ENCODE measurements around the gene RIN3. TPM values are rescaled to one million over a fixed set of nuclear protein-coding genes. Genes with fewer than 3 reads are reported as not detected.
A peak's percentile ranks its signal among the peaks of the same experiment; 100 is the strongest.

RIN3 gene
- total RNA-seq, 6 experiments from 2014 or later: 19.7 to 26.0 (median 24.6) TPM

- Mint-ChIP-seq H3K36me3 (ENCODE audit: low read depth) (peaks cover 8% of the 10 kb centered on the region; the same call in 1 of the 2 replicates), H3K4me3 (no peak overlapping the region), H3K4me1 (ENCODE audit: low read depth) (peaks cover 6% of the 10 kb centered on the region), H3K9me3 (no peaks in the 10 kb centered on the region), H3K27ac (no peak overlapping the region), H3K27me3 (ENCODE audit: insufficient read depth) (peaks cover 2% of the 10 kb centered on the region; the same call in 1 of the 2 replicates)
- DNase-seq: no peak
- TF ChIP-seq, protein P1, sequence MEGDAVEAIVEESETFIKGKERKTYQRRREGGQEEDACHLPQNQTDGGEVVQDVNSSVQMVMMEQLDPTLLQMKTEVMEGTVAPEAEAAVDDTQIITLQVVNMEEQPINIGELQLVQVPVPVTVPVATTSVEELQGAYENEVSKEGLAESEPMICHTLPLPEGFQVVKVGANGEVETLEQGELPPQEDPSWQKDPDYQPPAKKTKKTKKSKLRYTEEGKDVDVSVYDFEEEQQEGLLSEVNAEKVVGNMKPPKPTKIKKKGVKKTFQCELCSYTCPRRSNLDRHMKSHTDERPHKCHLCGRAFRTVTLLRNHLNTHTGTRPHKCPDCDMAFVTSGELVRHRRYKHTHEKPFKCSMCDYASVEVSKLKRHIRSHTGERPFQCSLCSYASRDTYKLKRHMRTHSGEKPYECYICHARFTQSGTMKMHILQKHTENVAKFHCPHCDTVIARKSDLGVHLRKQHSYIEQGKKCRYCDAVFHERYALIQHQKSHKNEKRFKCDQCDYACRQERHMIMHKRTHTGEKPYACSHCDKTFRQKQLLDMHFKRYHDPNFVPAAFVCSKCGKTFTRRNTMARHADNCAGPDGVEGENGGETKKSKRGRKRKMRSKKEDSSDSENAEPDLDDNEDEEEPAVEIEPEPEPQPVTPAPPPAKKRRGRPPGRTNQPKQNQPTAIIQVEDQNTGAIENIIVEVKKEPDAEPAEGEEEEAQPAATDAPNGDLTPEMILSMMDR (IDR thresholded peaks at IDR 0.05): no peak
These were observed 169.5 kb downstream of the RIN3 start for GRCh38 chr14:92683041-92683440.

GRCh38 chr14:92684801-92685560, 171.4 kb downstream of the RIN3 start:
- Mint-ChIP-seq H3K4me1 (ENCODE audit: low read depth) (peaks cover 6% of the 10 kb centered on the region), H3K27me3 (ENCODE audit: insufficient read depth) (peaks cover 7% of the 10 kb centered on the region), H3K4me3 (no peak overlapping the region), H3K36me3 (ENCODE audit: low read depth) (peaks cover 6% of the 10 kb centered on the region; the same call in 1 of the 2 replicates), H3K9me3 (no peaks in the 10 kb centered on the region), H3K27ac (no peak overlapping the region)
- DNase-seq: no peak
- TF ChIP-seq, protein P1 (IDR thresholded peaks at IDR 0.05): no peak

- Mint-ChIP-seq H3K27me3 (ENCODE audit: insufficient read depth) (peaks cover 7% of the 10 kb centered on the region), H3K4me1 (ENCODE audit: low read depth) (peaks cover 6% of the 10 kb centered on the region), H3K27ac (no peak overlapping the region), H3K9me3 (no peaks in the 10 kb centered on the region), H3K36me3 (ENCODE audit: low read depth) (no peaks in the 10 kb centered on the region), H3K4me3 (no peak overlapping the region)
- DNase-seq: no peak
- TF ChIP-seq, protein P1 (IDR thresholded peaks at IDR 0.05): no peak
These were observed 172.3 kb downstream of the RIN3 start for GRCh38 chr14:92685784-92686355.

- no peak for DNase-seq
- Mint-ChIP-seq H3K27ac (no peak overlapping the region), H3K27me3 (ENCODE audit: insufficient read depth) (peaks cover 6% of the 10 kb centered on the region), H3K4me1 (ENCODE audit: low read depth) (peaks cover under 1% of the 10 kb centered on the region), H3K36me3 (ENCODE audit: low read depth) (no peaks in the 10 kb centered on the region), H3K9me3 (no peaks in the 10 kb centered on the region), H3K4me3 (no peak overlapping the region)
- TF ChIP-seq, protein P1 (IDR thresholded peaks at IDR 0.05): no peak
These were observed 172.9 kb downstream of the RIN3 start for GRCh38 chr14:92686411-92686899.

- no peaks in the 10 kb centered on the region for H3K36me3 Mint-ChIP-seq (ENCODE audit: low read depth)
- H3K9me3 Mint-ChIP-seq: no peaks in the 10 kb centered on the region
- no peak overlapping the region; the same call in 1 of the 2 replicates for H3K4me3 Mint-ChIP-seq
- no peak overlapping the region for H3K27ac Mint-ChIP-seq
- no peaks in the 10 kb centered on the region for H3K4me1 Mint-ChIP-seq (ENCODE audit: low read depth)
- H3K27me3 Mint-ChIP-seq (ENCODE audit: insufficient read depth): peaks cover 7% of the 10 kb centered on the region
- TF ChIP-seq, protein P1 (IDR thresholded peaks at IDR 0.05): peak; percentile 100
- DNase-seq: peak; percentile 58
These were observed 173.4 kb downstream of the RIN3 start for GRCh38 chr14:92686900-92687427.

Measured in HFFc6 (cell line).